ENCODE data around the gene SS18L1.

GRCh38 chr20:62118113-62119043 is 25.2 kb upstream of the SS18L1 start:
- TF ChIP-seq POLR2AphosphoS5 (IDR thresholded peaks at IDR 0.05) (no peak), CTCF (IDR thresholded peaks at IDR 0.05) (no peak), EP300 (IDR thresholded peaks at IDR 0.05) (no peak)

Measured in upper lobe of left lung (tissue), 4 donors.